Measurements from ENCODE around the gene TTC24.

TTC24 gene

DNA sequence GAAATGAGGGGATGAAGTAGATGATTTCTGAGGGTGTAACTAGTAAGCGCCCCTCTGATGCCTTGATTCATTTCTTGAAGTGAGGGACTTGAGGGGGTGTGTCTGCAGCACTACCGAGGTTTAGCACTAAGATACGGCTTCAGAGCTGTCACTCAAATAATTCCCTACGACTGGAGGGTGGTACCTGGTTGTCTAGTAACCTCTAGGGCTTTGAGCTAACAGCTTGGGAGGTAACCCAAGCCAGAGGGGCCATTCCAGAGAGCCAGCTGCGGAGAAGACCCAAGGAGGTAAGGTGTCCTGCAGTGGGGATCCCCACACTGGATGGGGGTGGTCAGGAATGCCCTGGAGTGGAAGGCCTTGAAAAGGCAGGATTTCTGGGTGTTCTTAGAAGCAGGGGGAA, at the start of gene TTC24:
Gene TTC24, plus strand, starts transcription at position 252 of the 400 bp plus-strand sequence. CDS start 1,642 bp downstream, outside the sequence.
- TF ChIP-seq, protein P1, sequence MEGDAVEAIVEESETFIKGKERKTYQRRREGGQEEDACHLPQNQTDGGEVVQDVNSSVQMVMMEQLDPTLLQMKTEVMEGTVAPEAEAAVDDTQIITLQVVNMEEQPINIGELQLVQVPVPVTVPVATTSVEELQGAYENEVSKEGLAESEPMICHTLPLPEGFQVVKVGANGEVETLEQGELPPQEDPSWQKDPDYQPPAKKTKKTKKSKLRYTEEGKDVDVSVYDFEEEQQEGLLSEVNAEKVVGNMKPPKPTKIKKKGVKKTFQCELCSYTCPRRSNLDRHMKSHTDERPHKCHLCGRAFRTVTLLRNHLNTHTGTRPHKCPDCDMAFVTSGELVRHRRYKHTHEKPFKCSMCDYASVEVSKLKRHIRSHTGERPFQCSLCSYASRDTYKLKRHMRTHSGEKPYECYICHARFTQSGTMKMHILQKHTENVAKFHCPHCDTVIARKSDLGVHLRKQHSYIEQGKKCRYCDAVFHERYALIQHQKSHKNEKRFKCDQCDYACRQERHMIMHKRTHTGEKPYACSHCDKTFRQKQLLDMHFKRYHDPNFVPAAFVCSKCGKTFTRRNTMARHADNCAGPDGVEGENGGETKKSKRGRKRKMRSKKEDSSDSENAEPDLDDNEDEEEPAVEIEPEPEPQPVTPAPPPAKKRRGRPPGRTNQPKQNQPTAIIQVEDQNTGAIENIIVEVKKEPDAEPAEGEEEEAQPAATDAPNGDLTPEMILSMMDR (IDR thresholded peaks at IDR 0.05; ENCODE audit: extremely low read depth, insufficient read depth, missing control alignments): no peak
- in situ Hi-C loops (cut with MboI; ENCODE audit: low pct_unique_long_range_greater_than_20kb, low sequenced_read_pairs, unreplicated experiment): no loop called here
- no peak for DNase-seq (ENCODE audit: low spot score)

DNA sequence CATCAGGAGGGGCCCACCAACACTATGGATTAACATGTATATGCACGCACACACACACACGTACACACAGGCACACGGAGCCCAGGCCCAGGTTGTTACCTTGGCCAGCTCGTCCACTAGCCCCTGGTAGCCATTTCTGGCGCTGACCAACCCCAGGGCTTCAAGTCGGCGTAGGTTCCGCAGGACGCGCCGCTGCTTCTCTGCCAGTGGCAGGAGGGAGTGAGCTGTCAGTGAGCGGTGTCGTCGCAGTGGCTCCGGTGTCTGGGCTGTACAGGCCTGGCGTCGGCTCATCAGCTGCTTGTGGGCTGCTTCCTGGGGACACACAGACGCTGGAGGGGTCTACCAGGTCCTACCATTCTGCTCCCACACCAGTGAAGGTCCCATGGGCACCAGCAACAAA, 49.5 kb upstream of the TTC24 start:
- TF ChIP-seq, protein P1 (IDR thresholded peaks at IDR 0.05; ENCODE audit: extremely low read depth, insufficient read depth, missing control alignments): no peak
- in situ Hi-C loops (cut with MboI; ENCODE audit: low pct_unique_long_range_greater_than_20kb, low sequenced_read_pairs, unreplicated experiment): no loop called here
- DNase-seq (ENCODE audit: low spot score): no peak

DNA sequence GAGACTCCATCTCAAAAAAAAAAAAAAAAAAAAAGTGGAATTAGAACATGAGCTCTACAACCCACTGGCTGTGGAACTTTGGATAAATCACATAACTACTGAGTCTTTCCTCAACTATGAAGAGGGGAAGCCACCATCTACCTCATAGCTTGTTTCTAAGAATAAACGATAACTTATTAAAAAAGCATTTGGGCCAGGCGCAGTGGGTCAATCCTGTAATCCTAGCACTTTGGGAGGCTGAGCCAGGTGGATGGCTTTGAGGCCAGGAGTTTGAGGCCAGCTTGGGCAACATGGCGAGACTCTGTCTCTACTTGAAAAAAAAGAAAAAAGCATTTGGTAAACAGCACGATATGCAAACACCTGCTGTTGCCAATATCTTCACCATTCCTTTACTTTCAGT, 47.1 kb upstream of the TTC24 start:
- TF ChIP-seq, protein P1 (IDR thresholded peaks at IDR 0.05; ENCODE audit: extremely low read depth, insufficient read depth, missing control alignments): no peak
- no peak for DNase-seq (ENCODE audit: low spot score)
- in situ Hi-C loops (cut with MboI; ENCODE audit: low pct_unique_long_range_greater_than_20kb, low sequenced_read_pairs, unreplicated experiment): no loop called here

DNA sequence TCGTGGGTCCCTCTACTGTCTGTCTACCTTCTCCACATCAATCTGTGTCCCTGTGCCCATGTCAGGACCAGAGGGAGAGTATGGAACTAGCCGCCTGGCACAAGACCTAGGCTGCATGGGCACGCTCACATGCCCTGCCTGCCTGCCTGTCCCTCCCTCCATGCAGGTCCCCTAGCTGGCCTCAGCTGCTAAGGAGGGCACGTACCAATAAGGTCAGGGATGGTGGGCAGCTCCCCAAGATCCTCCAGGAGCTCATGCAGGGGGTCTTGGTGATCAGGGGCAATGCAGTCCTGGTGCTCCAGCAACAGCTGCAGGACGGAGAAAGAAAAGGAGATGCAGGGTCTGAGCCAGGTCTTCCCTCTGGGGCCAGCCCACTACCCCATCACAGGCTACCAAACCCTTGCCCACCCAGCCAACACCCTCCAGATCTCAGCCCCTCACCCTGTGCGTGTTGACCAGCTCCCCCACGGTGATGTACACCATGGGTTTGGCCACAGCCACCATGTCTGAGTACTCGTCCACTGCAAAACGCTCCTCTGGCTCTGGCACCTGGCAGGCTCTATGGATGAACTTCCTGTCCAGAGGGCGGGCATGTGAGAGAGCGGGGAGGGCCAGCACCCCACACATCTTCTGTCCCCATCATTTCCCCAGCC, 45.8 kb upstream of the TTC24 start:
- TF ChIP-seq, protein P1 (IDR thresholded peaks at IDR 0.05; ENCODE audit: extremely low read depth, insufficient read depth, missing control alignments): no peak
- DNase-seq (ENCODE audit: low spot score): no peak
- in situ Hi-C loops (cut with MboI; ENCODE audit: low pct_unique_long_range_greater_than_20kb, low sequenced_read_pairs, unreplicated experiment): no loop called here

DNA sequence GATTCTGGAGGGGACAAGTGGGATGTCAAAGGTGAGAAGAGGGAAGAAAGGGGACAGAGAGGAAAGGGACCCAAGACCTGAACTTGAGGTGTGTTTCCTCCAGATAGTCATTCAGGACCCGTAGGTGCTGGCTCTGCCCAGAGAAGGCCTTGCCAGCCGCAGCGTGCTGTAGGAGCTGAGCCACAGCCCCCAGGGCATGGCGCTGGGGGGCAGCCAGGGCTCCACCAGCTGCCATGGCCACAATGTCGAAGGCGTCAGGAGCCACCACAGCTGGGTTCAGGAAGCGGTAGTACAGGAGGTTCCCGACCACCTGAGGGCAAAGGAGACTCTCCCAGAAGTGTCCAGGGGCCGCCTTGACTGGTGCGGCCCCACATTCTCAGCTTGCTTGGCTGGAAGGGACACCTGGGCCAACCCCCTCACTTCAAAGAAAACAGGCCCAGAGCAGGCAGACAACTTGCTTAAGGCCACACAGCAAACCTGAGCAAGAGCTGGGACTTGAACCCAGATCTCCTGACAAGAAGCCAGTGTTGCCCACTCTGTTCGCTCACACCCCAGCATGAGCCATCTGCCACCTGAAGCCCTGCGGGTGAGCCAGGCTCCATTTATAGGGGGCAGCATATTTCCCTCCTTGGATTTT, 45.0 kb upstream of the TTC24 start:
- in situ Hi-C loops (cut with MboI; ENCODE audit: low pct_unique_long_range_greater_than_20kb, low sequenced_read_pairs, unreplicated experiment): no loop called here
- no peak for DNase-seq (ENCODE audit: low spot score)
- TF ChIP-seq, protein P1 (IDR thresholded peaks at IDR 0.05; ENCODE audit: extremely low read depth, insufficient read depth, missing control alignments): no peak

DNA sequence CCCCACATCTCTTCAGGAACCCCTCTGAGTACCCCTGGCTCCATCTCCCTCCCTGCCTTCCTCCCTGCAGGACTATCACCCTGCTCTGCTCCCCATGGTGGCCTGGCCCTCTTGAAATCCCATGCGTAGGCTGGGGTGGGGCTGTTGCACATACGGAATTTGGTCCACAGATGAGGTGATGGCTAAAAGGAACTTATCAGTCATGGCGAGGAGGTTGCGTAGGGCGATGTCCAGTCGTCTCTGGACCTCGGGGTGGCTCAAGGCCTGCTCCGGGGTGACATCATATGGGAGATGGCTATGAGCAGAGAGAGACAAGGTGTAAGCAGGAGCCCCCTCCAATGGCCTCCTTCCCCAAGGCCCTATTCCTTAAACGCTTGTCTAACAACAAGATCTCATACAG, 42.5 kb upstream of the TTC24 start:
- TF ChIP-seq, protein P1 (IDR thresholded peaks at IDR 0.05; ENCODE audit: extremely low read depth, insufficient read depth, missing control alignments): no peak
- DNase-seq (ENCODE audit: low spot score): no peak
- in situ Hi-C loops (cut with MboI; ENCODE audit: low pct_unique_long_range_greater_than_20kb, low sequenced_read_pairs, unreplicated experiment): no loop called here

Measured in GM13977 (cell line).